ENCODE data around the gene DUOX1.
"Not testable (repeated sequence)": the region's sequence is repeated elsewhere in the genome, so short reads cannot be mapped to it uniquely, and the experiment has no call there.

Gene DUOX1

GRCh38 chr15:45132844-45133560 is 3.2 kb downstream of the DUOX1 start:
- no peak for FAIRE-seq

GRCh38 chr15:45133561-45133920 is 3.7 kb downstream of the DUOX1 start:
- TF ChIP-seq SPI1 (IDR thresholded peaks at IDR 0.05; ENCODE audit: low read depth, low read length), result no peak
- TF ChIP-seq POLR2AphosphoS5 (IDR thresholded peaks at IDR 0.05; ENCODE audit: low read depth, low read length), result no peak
- no peak for TF ChIP-seq POLR2A (IDR thresholded peaks at IDR 0.05; ENCODE audit: low read depth, low read length)
- TF ChIP-seq PAX5 (IDR thresholded peaks at IDR 0.05; ENCODE audit: insufficient read depth, low read length, severe bottlenecking), result no peak
- no peak for TF ChIP-seq POU2F2 (IDR thresholded peaks at IDR 0.05; ENCODE audit: low read depth, low read length)
- no peak for TF ChIP-seq TAF1 (IDR thresholded peaks at IDR 0.05; ENCODE audit: low read depth, low read length)
- no peak for FAIRE-seq
- DNase-seq (ENCODE audit: insufficient read length, low spot score), result no peak

More at GRCh38 chr15:45132844-45133560, 3.2 kb downstream of the DUOX1 start:
- no peak for DNase-seq (ENCODE audit: insufficient read length, low spot score)
- TF ChIP-seq POLR2AphosphoS5 (IDR thresholded peaks at IDR 0.05; ENCODE audit: low read depth, low read length) (no peak), PAX5 (IDR thresholded peaks at IDR 0.05; ENCODE audit: insufficient read depth, low read length, severe bottlenecking) (no peak), POLR2A (IDR thresholded peaks at IDR 0.05; ENCODE audit: low read depth, low read length) (no peak), TAF1 (IDR thresholded peaks at IDR 0.05; ENCODE audit: low read depth, low read length) (no peak), SPI1 (IDR thresholded peaks at IDR 0.05; ENCODE audit: low read depth, low read length) (no peak), POU2F2 (IDR thresholded peaks at IDR 0.05; ENCODE audit: low read depth, low read length) (no peak)

- FAIRE-seq, result no peak
- DNase-seq (ENCODE audit: insufficient read length, low spot score), result no peak
- no peak for TF ChIP-seq PAX5 (IDR thresholded peaks at IDR 0.05; ENCODE audit: insufficient read depth, low read length, severe bottlenecking)
- TF ChIP-seq POLR2AphosphoS5 (IDR thresholded peaks at IDR 0.05; ENCODE audit: low read depth, low read length), result no peak
- no peak for TF ChIP-seq SPI1 (IDR thresholded peaks at IDR 0.05; ENCODE audit: low read depth, low read length)
- no peak for TF ChIP-seq TAF1 (IDR thresholded peaks at IDR 0.05; ENCODE audit: low read depth, low read length)
- TF ChIP-seq POLR2A (IDR thresholded peaks at IDR 0.05; ENCODE audit: low read depth, low read length), result no peak
- TF ChIP-seq POU2F2 (IDR thresholded peaks at IDR 0.05; ENCODE audit: low read depth, low read length), result no peak
Measured at GRCh38 chr15:45134046-45134445, 4.3 kb downstream of the DUOX1 start.

DNA sequence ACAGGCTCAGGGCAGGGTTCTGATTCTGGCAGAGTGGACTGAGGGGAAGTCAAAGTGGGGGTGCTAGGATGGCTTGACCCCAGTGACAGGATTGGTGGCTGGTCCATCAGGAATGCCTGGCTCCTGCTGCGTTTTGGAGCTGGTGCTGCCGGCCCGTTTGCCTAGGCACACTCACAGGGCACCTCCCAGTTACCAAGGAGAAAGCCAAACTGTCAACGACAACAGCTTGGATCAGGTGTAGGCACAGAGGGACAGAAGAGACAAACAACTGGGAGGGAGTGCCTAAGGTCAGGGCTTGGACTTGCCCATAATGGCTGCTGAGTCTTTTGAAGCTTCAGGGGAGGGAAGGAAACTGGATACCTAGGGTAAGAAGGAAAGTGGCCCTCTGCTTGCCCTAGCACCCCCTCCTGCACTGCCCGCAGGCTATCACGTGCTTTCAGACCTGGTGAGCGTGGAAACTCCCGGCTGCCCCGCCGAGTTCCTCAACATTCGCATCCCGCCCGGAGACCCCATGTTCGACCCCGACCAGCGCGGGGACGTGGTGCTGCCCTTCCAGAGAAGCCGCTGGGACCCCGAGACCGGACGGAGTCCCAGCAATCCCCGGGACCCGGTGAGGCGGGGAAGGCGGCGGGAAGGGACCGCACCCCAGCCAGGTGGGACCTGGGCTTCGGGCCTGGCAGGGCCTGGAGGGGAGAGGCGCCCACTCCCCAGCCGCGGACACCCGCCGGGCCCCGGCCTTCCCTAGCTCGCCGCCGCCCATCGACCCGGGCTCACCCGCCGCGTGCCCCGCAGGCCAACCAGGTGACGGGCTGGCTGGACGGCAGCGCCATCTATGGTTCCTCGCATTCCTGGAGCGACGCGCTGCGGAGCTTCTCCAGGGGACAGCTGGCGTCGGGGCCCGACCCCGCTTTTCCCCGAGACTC is 5.1 kb downstream of the DUOX1 start:
- no peak for TF ChIP-seq POLR2AphosphoS5 (IDR thresholded peaks at IDR 0.05; ENCODE audit: low read depth, low read length)
- TF ChIP-seq POU2F2 (IDR thresholded peaks at IDR 0.05; ENCODE audit: low read depth, low read length), result no peak
- no peak for TF ChIP-seq TAF1 (IDR thresholded peaks at IDR 0.05; ENCODE audit: low read depth, low read length)
- no peak for TF ChIP-seq POLR2A (IDR thresholded peaks at IDR 0.05; ENCODE audit: low read depth, low read length)
- no peak for TF ChIP-seq PAX5 (IDR thresholded peaks at IDR 0.05; ENCODE audit: insufficient read depth, low read length, severe bottlenecking)
- TF ChIP-seq SPI1 (IDR thresholded peaks at IDR 0.05; ENCODE audit: low read depth, low read length), result no peak
- peak; percentile 52 for FAIRE-seq
- DNase-seq (ENCODE audit: insufficient read length, low spot score), result no peak

DNA sequence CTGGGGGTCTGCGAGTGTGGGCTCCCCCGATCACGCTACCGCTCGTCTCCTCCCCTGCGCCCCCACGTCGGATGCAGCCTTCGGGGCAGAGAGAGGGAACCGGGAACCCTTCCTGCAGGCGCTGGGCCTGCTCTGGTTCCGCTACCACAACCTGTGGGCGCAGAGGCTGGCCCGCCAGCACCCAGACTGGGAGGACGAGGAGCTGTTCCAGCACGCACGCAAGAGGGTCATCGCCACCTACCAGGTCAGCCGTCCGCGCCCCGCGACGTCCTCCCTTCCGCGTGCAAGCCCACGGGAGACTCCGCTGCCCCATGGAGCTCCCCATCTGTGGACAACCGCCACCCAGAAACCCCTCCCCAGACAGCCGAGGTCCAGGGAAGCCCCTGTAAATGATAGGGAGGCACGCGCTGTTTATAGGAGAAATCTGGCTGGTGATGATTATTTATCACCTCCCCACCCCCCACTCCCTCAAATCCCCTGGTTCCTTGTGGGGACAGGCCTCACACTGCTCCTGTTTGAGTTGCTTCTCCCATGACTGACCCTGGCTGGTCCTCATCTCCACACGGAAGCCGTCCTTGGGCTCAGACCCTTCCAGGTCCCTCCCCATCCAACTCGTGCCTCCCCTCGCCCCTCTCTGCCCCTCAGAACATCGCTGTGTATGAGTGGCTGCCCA is 6.0 kb downstream of the DUOX1 start:
- not testable (repeated sequence) for DNase-seq (ENCODE audit: insufficient read length, low spot score)
- FAIRE-seq, result peak; percentile 62

- no peak for FAIRE-seq
- DNase-seq (ENCODE audit: insufficient read length, low spot score), result no peak
- TF ChIP-seq PAX5 (IDR thresholded peaks at IDR 0.05; ENCODE audit: insufficient read depth, low read length, severe bottlenecking) (no peak), SPI1 (IDR thresholded peaks at IDR 0.05; ENCODE audit: low read depth, low read length) (no peak), POLR2AphosphoS5 (IDR thresholded peaks at IDR 0.05; ENCODE audit: low read depth, low read length) (no peak), TAF1 (IDR thresholded peaks at IDR 0.05; ENCODE audit: low read depth, low read length) (no peak)
Measured at GRCh38 chr15:45136378-45136764, 6.6 kb downstream of the DUOX1 start.

DNA sequence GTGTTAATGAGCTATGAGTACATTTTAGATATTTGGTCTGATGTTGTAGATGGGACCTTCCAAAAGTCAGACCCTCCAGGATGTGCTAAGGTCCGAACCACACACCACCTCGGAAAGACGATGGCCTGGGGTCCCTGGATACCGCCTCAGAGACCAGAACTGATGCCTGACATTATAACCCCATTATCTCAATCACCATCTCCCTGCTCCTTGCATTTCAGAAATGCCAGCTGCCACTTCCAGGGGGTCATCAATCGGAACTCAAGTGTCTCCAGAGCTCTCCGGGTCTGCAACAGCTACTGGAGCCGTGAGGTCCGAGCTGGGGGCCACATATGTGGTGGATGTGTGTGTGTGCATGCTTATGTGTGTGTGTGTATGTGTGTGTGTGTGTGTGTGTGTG is 7.9 kb downstream of the DUOX1 start:
- FAIRE-seq, result no peak
- TF ChIP-seq SPI1 (IDR thresholded peaks at IDR 0.05; ENCODE audit: low read depth, low read length), result no peak
- TF ChIP-seq TAF1 (IDR thresholded peaks at IDR 0.05; ENCODE audit: low read depth, low read length), result no peak
- TF ChIP-seq POU2F2 (IDR thresholded peaks at IDR 0.05; ENCODE audit: low read depth, low read length), result no peak
- no peak for TF ChIP-seq POLR2AphosphoS5 (IDR thresholded peaks at IDR 0.05; ENCODE audit: low read depth, low read length)
- no peak for TF ChIP-seq POLR2A (IDR thresholded peaks at IDR 0.05; ENCODE audit: low read depth, low read length)
- no peak for TF ChIP-seq PAX5 (IDR thresholded peaks at IDR 0.05; ENCODE audit: insufficient read depth, low read length, severe bottlenecking)
- no peak for DNase-seq (ENCODE audit: insufficient read length, low spot score)

DNA sequence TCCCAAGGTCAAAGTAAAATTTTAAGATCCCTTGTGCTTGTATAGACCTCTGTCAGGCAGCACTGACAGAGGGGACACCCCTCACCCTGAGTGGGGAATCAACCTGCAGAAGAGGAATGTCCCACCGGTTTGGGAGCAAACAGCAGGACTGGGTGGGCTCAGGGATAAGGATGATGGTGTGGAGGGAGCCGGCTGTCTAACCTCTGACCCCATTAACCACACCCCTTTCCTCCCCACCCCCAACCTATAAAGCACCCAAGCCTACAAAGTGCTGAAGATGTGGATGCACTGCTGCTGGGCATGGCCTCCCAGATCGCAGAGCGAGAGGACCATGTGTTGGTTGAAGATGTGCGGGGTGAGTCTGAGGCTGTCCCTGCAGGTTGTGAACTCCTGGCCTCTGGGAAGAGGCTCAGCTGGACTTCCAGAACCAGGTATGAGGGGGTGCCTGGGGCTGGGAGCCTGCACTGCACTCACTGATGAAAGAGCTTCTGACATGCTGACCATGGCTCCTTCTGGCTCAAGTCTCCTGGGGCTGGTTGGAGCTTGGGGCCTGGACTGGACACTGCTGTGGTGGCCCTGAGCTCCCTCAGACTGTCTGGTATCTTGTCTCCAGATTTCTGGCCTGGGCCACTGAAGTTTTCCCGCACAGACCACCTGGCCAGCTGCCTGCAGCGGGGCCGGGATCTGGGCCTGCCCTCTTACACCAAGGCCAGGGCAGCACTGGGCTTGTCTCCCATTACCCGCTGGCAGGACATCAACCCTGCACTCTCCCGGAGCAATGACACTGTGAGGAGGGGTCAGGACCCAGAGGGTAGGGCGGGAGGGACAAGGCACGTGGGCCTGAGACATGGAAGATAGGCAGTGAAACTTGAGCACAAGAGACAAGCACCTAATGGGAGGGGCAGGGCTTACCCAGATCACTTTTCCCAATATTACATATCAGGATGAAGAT is 9.3 kb downstream of the DUOX1 start:
- FAIRE-seq (no peak), DNase-seq (ENCODE audit: insufficient read length, low spot score) (no peak)
- TF ChIP-seq TAF1 (IDR thresholded peaks at IDR 0.05; ENCODE audit: low read depth, low read length) (no peak), POLR2A (IDR thresholded peaks at IDR 0.05; ENCODE audit: low read depth, low read length) (no peak), SPI1 (IDR thresholded peaks at IDR 0.05; ENCODE audit: low read depth, low read length) (no peak), PAX5 (IDR thresholded peaks at IDR 0.05; ENCODE audit: insufficient read depth, low read length, severe bottlenecking) (no peak), POU2F2 (IDR thresholded peaks at IDR 0.05; ENCODE audit: low read depth, low read length) (no peak), POLR2AphosphoS5 (IDR thresholded peaks at IDR 0.05; ENCODE audit: low read depth, low read length) (no peak)

Measured in GM12891 (cell line).